NCI-H2171 (cell line): ENCODE results near the gene RFWD3.
A peak's percentile ranks its signal among the peaks of the same experiment; 100 is the strongest.
"Not testable (repeated sequence)": the region's sequence is repeated elsewhere in the genome, so short reads cannot be mapped to it uniquely, and the experiment has no call there.

Experiments used
- DNase-seq: peaks from one replicate; lab custom pipeline; 2025; lab: John Stamatoyannopoulos, UW

The RFWD3 gene, protein sequence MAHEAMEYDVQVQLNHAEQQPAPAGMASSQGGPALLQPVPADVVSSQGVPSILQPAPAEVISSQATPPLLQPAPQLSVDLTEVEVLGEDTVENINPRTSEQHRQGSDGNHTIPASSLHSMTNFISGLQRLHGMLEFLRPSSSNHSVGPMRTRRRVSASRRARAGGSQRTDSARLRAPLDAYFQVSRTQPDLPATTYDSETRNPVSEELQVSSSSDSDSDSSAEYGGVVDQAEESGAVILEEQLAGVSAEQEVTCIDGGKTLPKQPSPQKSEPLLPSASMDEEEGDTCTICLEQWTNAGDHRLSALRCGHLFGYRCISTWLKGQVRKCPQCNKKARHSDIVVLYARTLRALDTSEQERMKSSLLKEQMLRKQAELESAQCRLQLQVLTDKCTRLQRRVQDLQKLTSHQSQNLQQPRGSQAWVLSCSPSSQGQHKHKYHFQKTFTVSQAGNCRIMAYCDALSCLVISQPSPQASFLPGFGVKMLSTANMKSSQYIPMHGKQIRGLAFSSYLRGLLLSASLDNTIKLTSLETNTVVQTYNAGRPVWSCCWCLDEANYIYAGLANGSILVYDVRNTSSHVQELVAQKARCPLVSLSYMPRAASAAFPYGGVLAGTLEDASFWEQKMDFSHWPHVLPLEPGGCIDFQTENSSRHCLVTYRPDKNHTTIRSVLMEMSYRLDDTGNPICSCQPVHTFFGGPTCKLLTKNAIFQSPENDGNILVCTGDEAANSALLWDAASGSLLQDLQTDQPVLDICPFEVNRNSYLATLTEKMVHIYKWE

DNA sequence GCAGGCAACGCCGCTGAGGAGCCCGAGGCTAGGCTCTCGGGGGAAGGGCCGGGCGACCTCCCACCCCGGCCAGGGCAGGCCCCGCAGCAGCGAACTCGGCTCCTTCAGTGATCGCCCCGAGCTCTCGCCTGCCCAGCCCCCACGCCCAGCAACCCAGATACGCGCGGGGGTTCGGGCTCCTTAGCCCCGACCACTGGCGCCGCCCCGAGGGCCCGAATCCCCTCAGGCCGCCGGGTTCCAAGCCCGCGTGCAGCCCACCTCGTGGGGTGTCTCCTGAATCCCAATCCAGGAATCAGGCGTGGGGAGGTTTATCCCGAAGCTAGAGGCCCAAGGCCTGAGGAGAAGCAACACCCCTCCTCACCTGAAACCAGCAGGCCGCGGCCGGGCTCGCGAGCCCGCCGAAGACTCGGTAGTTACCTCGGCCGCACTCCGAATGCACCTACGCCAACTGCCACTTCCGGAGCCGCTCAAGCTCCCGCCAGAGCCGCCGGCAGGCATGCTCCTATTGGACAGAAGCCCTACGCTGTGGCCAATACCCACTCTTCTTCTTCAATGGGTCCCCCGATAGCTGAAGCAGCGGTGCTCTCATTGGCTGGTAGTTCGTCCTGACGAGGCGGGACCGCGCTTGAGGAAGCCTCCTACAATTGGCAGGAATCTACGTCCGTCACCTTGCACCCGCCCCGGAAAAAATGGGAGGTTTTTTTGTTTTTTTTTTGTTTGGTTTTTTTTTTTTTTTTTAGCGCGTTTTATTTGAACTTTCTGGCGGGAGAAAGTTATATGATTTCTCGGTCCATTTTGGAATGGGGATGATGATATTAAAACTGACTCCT, at the start of gene RFWD3:
TSS of gene RFWD3 (minus strand) at position 453 of the 830 bp plus-strand sequence. CDS start 5,428 bp downstream, outside the sequence.
- DNase-seq, result peak; percentile 98

DNA sequence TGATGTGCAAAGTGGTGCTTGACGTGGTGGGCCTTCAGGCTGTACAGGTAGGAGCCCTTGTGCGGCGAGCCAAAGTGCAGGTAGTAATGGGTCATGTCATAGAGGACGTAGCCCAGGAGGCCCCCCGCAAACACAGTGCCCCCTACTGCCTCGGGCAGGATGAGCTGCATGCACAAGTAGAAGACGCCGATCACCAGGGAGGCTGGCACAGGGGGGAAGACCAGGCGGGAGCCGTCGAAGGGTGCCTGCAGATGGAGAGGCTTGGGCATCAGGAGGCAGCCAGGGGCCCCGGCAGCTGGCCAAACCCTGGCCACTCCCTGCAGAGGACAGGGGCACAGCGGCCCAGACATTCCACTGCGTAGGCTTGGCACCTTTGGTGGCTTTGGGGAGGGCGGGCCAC, 49.7 kb upstream of the RFWD3 start:
- DNase-seq, result no peak

- no peak for DNase-seq
These were observed 47.2 kb upstream of the RFWD3 start for GRCh38 chr16:74713876-74714275.

DNA sequence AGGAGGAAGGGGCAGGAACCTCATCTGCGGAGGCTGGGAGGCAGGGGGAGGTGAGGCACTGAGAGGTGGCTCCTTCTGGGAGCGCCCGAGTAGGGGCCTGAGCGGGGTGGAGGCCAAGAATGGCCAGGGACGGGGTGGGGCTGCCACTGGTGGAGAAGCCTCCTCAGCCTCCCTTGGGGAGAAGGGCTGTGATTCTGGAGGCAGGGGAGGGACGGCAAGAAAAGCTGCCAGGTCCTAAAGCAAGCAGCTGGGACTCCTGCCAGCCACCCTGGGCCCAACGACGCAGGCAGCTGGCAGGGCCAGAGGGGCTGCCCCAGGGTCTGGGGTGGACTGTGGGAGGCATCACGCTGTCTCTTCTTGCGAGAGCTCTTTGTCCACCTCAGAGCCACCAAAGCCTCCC, 46.6 kb upstream of the RFWD3 start:
- no peak for DNase-seq

DNA sequence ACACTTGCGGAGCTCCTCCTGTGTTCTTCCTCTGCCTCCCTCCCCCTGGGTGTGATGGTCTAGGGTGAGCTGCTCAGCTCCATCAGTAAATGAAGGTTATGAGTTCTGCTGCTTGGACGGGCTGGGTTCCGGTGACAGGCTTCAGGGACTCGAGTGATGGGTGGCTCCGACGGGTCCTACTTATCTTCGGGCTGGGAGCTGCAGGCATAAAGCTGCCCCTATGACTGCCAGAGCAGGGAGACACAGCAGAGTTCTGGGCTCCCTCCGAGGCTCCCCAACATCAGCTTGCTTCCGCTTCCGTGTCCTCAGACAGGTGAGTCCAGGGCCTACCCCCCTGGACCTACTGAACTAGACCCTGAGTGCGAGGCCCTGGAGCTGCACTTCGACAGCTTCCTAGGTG, 45.3 kb upstream of the RFWD3 start:
- DNase-seq, result no peak

DNA sequence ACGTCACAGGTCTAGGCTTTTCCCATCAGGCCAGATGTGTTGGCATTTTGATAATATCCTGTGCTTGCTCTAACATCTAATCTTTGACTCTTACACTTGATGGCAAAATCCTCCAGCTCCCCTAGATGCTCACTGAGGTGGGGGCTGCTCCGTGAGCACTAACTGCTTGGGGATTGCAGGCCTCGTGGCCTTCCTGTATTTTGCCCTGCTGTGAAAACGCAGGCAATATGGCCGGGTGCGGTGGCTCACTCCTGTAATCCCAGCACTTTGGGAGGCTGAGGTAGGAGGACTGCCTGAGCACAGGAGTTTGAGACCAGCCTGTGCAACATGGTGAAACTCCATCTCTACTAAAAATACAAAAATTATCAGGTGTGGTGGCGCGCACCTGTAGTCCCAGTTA, 43.7 kb upstream of the RFWD3 start:
- no peak for DNase-seq

- DNase-seq, result peak; percentile 64
These were observed 42.8 kb upstream of the RFWD3 start for GRCh38 chr16:74709441-74709877.

DNA sequence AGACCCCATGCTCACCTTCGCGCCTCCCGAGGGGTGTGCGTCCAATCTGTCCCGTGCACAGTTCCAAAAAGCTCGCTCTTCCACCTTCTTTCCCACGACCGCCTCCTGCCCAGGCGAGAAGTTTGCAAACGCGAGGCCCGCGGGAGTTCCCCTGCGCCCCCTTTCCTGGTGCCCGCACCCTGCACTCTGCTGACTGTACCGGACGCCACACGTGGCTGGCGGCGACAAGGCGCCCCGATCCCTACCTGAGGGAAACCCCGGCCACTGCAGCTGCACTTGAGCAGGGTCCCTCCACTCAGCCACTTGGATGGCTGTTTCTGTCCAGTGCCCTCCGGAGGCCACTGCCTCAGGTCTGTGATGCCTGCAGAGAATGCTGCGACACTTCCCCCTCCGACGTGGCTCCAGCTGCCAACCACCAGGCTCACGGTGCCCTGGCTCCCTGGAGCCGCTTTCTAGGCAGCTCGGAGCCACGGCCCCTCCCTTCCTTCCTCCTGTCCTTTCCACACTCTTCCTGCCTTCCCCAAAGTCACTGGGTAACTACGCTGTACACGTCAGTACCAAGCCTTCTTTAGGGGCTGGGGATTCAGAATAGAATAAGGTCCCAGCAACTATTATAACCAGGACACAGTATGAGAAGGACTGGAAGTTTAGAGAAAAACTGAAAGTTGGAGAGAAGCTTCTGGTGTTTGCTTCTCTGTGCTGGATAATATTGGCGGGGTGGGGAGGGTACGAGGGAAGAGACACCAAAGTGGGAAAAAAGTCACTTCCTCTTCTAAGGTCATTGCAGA, 34.0 kb upstream of the RFWD3 start, which contains the start of gene MLKL:
TSS of gene MLKL (minus strand) at position 425 of the 788 bp plus-strand sequence. CDS start 5,105 bp downstream, outside the sequence.
- peak; percentile 22 for DNase-seq

DNA sequence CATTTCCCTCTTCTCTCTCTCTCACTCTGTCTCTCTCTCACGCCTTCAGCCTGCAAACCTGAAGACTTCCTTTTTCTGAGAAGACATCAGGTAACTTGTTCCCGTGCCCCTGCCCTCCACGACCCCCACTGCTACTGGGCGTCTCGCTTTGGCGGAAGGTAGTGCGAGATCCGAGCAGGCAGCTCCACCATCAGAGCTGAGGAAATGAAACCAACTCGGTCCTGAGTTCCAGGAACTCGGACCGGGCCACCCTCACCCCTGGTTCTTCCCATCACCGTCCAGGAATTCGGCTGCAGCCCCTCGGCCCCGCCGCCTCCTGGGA, 33.4 kb upstream of the RFWD3 start:
- no peak for DNase-seq

DNA sequence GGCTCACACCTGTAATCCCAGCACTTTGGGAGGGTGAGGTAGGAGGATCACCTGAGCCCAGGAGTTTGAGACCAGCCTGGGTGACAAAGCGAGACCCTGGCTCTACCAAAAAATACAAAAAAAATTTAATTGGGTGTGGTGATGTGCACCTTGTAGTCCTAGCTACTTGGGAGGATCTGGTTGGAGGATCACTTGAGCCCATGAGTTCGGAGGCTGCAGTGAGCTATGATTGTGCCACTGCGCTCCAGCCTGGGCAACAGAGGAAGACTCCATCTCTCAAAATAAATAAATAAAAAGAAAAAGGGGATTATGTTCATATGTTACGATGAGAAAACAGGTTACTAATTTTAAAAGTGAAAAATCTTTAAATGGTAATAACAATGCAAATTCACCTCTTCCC, 33.0 kb upstream of the RFWD3 start:
- DNase-seq, result no peak

DNA sequence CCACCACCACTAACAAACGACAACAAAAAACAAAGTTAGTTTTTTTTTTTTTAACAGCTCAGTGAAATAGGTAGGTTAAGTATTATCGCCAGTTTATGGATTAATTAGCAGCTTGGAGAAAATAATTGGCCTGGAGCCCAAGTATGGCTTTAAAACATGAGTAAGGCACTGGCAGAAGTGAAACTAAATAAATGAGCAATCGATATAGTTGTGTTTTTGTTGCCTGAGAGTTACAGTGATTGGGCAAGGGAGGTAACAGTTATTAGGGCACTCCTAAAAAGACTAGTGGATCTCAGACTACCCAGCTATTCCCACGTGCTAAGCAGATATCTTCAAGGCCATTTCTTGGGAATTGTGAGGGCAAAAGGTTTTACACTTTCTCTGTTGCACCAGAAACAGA, 31.5 kb upstream of the RFWD3 start:
- DNase-seq, result no peak

DNA sequence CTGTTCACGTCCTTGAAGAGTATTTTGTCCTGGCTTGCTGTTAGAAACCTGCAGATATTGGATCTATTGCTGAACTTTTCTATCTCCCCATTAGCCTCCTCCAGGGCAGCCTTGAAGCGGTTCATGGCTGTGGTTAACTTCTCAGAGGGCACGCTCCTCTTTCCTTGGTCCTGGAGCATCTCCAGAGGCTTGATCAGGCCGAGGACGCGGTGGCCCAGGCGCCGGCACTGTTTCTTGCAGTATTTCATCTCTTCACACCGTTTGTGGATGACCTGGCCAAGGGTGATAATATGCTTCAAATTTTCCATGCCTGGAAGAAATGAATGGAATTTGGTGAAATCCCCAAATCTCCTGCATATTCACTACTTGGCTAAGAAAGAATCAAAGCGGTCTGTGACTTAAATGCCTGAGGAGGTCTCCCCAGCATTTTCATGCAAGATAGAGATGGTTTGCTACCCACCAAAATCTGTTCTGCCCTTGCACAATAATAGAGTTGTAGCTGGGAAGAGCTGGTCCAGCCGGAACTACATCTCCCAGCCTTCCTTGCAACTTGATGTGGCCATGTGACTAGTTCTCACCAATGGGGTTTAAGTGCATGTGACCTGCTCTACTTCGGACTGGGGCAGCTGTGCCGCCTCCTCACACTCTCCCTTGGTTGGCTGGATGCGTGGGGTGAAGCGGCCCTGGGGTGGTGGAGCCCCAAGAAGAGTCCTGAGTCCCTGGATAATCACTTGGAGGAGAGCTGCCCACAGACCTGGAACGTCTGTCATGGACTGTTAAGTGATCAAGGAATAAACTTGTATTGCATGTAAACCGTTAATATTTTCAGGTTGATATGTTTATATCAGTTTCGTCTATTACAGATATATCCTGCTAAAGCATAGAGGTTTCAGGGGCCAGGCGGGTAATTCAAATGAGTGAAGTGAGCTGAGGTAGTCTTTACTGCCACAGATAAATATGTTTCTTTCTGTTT, 29.1 kb upstream of the RFWD3 start:
- peak; percentile 61 for DNase-seq

GRCh38 chr16:74691093-74691855, 24.6 kb upstream of the RFWD3 start:
- no peak for DNase-seq

- no peak for DNase-seq
These were observed 15.9 kb upstream of the RFWD3 start for GRCh38 chr16:74682556-74682955.

DNA sequence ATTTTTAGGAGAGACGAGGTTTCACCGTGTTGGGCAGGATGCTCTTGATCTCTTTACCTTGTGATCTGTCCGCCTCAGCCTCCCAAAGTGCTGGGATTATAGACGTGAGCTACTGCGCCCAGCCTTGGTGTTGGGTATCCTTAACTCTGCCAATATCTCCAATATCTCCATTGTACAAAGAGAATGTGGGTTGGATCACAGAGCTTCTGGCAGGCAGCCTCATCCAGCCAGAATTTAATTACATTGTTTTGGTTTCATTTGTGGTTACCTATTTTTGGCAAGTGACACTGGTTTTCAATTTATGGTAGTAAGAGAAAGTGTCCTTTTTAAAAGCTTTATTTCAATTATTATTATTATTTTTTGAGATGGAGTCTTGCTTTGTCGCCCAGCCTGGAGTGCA, 14.0 kb upstream of the RFWD3 start:
- no peak for DNase-seq

DNA sequence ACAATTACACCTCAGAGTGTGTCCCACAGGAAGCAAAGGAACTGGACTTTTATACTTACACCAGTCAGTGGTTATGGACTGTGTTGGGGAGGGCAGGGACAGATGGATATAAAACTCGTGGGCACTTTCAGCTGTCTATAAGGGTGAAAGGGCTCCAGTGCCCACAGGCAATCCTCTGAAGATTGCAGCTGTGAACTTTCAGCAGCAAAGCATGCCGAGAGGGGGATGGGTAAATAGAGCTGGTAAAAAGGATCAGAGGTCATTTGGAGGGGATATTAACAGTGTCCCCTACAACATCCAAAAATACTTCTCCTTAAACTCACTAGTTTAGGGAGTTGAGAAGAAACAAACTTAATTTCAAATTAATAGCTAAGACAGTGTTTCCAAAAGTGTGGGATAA, 13.3 kb upstream of the RFWD3 start:
- no peak for DNase-seq

- no peak for DNase-seq
These were observed 11.2 kb upstream of the RFWD3 start for GRCh38 chr16:74677868-74678267.

DNA sequence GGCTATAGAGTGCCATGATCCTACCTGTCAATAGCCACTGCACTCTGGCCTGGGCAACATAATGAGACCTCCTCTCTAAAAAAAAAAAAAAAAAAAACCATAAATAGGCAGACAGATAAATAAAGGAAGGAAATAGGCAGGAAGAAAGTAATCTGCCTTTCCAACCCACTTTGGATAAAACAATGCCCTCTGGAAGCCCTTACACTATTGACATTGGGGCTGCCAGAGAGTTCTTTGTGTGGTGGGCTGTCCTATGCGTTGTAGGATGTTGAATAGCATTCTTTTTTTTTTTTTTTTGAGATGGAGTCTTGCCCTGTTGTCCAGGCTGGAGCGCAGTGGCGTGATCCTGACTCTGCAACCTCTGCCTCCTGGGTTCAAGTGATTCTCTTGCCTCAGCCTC, 7.2 kb upstream of the RFWD3 start:
- no peak for DNase-seq

DNA sequence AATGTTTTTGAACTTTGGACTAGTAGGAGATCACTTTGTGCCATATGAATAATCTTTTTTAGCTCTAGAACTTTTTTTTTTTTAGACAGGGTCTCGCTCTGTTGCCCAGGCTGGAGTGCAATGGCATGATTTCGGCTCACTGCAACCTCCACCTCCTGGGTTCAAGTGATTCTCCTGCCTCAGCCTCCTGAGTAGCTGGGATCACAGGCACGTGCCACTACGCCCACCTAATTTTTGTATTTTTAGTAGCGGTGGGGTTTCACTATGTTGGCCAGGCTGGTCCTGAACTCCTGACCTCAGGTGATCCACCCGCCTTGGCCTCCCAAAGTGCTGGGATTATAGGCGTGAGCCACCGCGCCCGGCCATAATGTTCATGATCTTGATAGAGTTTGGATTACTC, 2.2 kb upstream of the RFWD3 start:
- DNase-seq, result not testable (repeated sequence)

GRCh38 chr16:74667255-74667700, 601 bp upstream of the RFWD3 start:
- DNase-seq, result no peak
